HG02623 (cell line): ENCODE results near the gene KCNJ18.
"Not testable (repeated sequence)": the region's sequence is repeated elsewhere in the genome, so short reads cannot be mapped to it uniquely, and the experiment has no call there.

Experiments used
- ATAC-seq: cut with Tn5 transposase; IDR thresholded peaks from one replicate; pipeline ENCODE4 v1.9.1; 2021; ENCODE audit warnings: moderate library complexity; ENCODE audit not compliant: unreplicated experiment

Gene KCNJ18

GRCh38 chr17:21691883-21692703 lies at the start of gene KCNJ18:
KCNJ18 (plus strand) TSS chr17:21692523; CDS start chr17:21702787, 10,264 bp downstream.
- not testable (repeated sequence) for ATAC-seq

GRCh38 chr17:21648125-21648524 lies 44.2 kb upstream of the KCNJ18 start:
- not testable (repeated sequence) for ATAC-seq

- ATAC-seq = not testable (repeated sequence)
Observed at GRCh38 chr17:21650043-21650442, 42.3 kb upstream of the KCNJ18 start.

GRCh38 chr17:21652049-21652448 lies 40.3 kb upstream of the KCNJ18 start:
- ATAC-seq = not testable (repeated sequence)

GRCh38 chr17:21653211-21653610 lies 39.1 kb upstream of the KCNJ18 start:
- not testable (repeated sequence) for ATAC-seq

- not testable (repeated sequence) for ATAC-seq
Observed at GRCh38 chr17:21656518-21657309, 35.6 kb upstream of the KCNJ18 start.

GRCh38 chr17:21659635-21660034 lies 32.7 kb upstream of the KCNJ18 start:
- ATAC-seq = not testable (repeated sequence)

- not testable (repeated sequence) for ATAC-seq
Observed at GRCh38 chr17:21661455-21661854, 30.9 kb upstream of the KCNJ18 start.

- not testable (repeated sequence) for ATAC-seq
Observed at GRCh38 chr17:21663166-21663565, 29.2 kb upstream of the KCNJ18 start.

GRCh38 chr17:21663614-21664474 lies 28.5 kb upstream of the KCNJ18 start:
- ATAC-seq = not testable (repeated sequence)

- not testable (repeated sequence) for ATAC-seq
Observed at GRCh38 chr17:21665171-21665570, 27.2 kb upstream of the KCNJ18 start.

- not testable (repeated sequence) for ATAC-seq
Observed at GRCh38 chr17:21665935-21666493, 26.3 kb upstream of the KCNJ18 start.

- not testable (repeated sequence) for ATAC-seq
Observed at GRCh38 chr17:21666711-21667412, 25.5 kb upstream of the KCNJ18 start.

- not testable (repeated sequence) for ATAC-seq
Observed at GRCh38 chr17:21667413-21668117, 24.8 kb upstream of the KCNJ18 start.

GRCh38 chr17:21668118-21668488 lies 24.2 kb upstream of the KCNJ18 start:
- ATAC-seq = not testable (repeated sequence)

GRCh38 chr17:21668746-21669508 lies 23.4 kb upstream of the KCNJ18 start:
- not testable (repeated sequence) for ATAC-seq

GRCh38 chr17:21669616-21670360 lies 22.5 kb upstream of the KCNJ18 start:
- ATAC-seq = not testable (repeated sequence)
